K562 (cell line): ENCODE data around the gene CNOT4. TPM values are rescaled to one million over a fixed set of nuclear protein-coding genes. Genes with fewer than 3 reads are reported as not detected.

Experiments
- ARNT ChIP-seq, 2 experiments: fragments of 450-650 bp; IDR thresholded peaks; 2 replicates each; pipeline ENCODE4 v1.6.1; 2016; ENCODE audit warnings: mild to moderate bottlenecking in 1 of 2
- FOXP1 ChIP-seq: sonication (generic); formaldehyde crosslinking; IDR thresholded peaks from 2 replicates; pipeline ENCODE4 v1.8.0; 2022; ENCODE audit warnings: mild to moderate bottlenecking, missing genetic modification reagents
- HBP1 ChIP-seq: fragments of 450-650 bp; formaldehyde crosslinking; IDR thresholded peaks from 2 replicates; pipeline ENCODE4 v1.4.0; 2022; ENCODE audit warnings: missing genetic modification characterization
- SAP30 ChIP-seq: fragments of 200-600 bp; sonication (generic); IDR thresholded peaks from 2 replicates; pipeline ENCODE4 v1.6.1; 2012; ENCODE audit warnings: borderline replicate concordance, low read depth, mild to moderate bottlenecking, moderate library complexity, low read length, control low read depth, inconsistent platforms; ENCODE audit not compliant: insufficient read depth, poor library complexity, severe bottlenecking
- ZBTB43 ChIP-seq: sonication (generic); formaldehyde crosslinking; IDR thresholded peaks from 2 replicates; pipeline ENCODE4 v1.8.0; 2023; ENCODE audit warnings: mild to moderate bottlenecking, missing genetic modification reagents
- ZNF696 ChIP-seq: fragments of 250-450 bp; sonication (Bioruptor Pico); conservative IDR thresholded peaks from 2 replicates; pipeline ENCODE4 v1.4.0; 2020; ENCODE audit warnings: mild to moderate bottlenecking, moderate library complexity
- polyA plus RNA-seq, 8 experiments: library from polyadenylated mRNA; depleted of rRNA in 4 of 8; stranded (reverse) in 5 of 8; unstranded in 3 of 8; fragments of >200 nt; fragmentation: Nextera tagmentation in 2 of 8; fragmentation: Illumina TruSeq in 1 of 8; extraction: Ambion mirVana in 2 of 8; extraction: Trizol in 1 of 8; gene quantifications; 2 replicates each; pipeline versions ENCODE4 v1.2.1 to v1.2.3, GENCODE V29; 2011 to 2014; ENCODE audit warnings: inconsistent platforms in 1 of 8, missing spikeins in 1 of 8
- total RNA-seq, 7 experiments: library from RNA; depleted of rRNA in 6 of 7; stranded (reverse); fragments of >200 nt in 6 of 7; fragmentation: Illumina TruSeq in 2 of 7; extraction: Trizol in 2 of 7; gene quantifications; 2 replicates each; pipeline versions ENCODE4 v1.2.1 to v1.2.3, GENCODE V29; 2011 to 2021; ENCODE audit warnings: low replicate concordance in 1 of 7
- TF ChIP-seq, protein P1 (sequence below): IDR thresholded peaks from 2 replicates; pipeline ENCODE4 v1.6.1; 2011; ENCODE audit warnings: borderline replicate concordance, low read depth, mild to moderate bottlenecking, moderate library complexity, low read length; ENCODE audit not compliant: insufficient read depth, poor library complexity, severe bottlenecking

The CNOT4 gene
- total and polyA plus RNA-seq, 9 of the 15 experiments (the other 6 are each of a cell fraction or from before 2014, with no cell fraction given) = 8.6 to 24.1 (median 15.4) TPM

DNA sequence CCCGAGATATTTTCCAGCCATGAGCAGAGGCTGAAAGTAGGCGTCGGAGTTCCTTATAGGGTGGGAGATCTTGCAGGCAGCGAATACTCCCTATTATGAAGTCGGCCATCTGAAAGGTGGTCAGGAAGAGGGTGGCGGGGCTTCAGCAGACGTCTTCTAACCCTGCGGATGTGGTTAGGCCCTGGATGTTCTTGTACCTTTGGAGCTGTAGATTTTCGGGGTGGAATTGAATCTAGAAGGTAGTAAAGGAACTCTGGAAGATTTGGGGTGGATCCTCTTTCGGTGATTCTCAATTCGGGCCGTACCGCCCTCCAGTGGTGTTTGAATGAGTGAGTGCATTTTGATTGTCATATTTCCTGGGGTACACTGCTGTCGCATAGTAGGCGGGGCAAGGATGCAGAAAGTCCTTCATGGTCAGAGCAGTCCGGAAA lies 48.5 kb upstream of the CNOT4 start (continued):
- TF ChIP-seq SAP30 (no peak), ARNT (IDR thresholded peaks at IDR 0.05) (peak; percentile 11 to 38; a peak in 1 of 4 replicates), FOXP1 (CRISPR knock-in tag) (no peak; the same call in 1 of the 2 replicates), ZNF696 (CRISPR knock-in tag) (no peak), HBP1 (CRISPR knock-in tag) (no peak), ZBTB43 (CRISPR knock-in tag) (no peak; the same call in 1 of the 2 replicates)
- TF ChIP-seq, protein P1, sequence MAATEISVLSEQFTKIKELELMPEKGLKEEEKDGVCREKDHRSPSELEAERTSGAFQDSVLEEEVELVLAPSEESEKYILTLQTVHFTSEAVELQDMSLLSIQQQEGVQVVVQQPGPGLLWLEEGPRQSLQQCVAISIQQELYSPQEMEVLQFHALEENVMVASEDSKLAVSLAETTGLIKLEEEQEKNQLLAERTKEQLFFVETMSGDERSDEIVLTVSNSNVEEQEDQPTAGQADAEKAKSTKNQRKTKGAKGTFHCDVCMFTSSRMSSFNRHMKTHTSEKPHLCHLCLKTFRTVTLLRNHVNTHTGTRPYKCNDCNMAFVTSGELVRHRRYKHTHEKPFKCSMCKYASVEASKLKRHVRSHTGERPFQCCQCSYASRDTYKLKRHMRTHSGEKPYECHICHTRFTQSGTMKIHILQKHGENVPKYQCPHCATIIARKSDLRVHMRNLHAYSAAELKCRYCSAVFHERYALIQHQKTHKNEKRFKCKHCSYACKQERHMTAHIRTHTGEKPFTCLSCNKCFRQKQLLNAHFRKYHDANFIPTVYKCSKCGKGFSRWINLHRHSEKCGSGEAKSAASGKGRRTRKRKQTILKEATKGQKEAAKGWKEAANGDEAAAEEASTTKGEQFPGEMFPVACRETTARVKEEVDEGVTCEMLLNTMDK = peak; percentile 63
- TF ChIP-seq, all 486 proteins: peak for 78
